WTC11 (cell line): ENCODE data around the gene CDK17. TPM values are rescaled to one million over a fixed set of nuclear protein-coding genes. Genes with fewer than 3 reads are reported as not detected.
"Not testable (repeated sequence)": the region's sequence is repeated elsewhere in the genome, so short reads cannot be mapped to it uniquely, and the experiment has no call there.

Source experiments
- ATAC-seq: fragments of 200-7000 bp; cut with Tn5 transposase; 2 replicates; pipeline ENCODE4 v1.10.0; 2021; ENCODE audit warnings: mild to moderate bottlenecking, moderate library complexity
- CTCF ChIA-PET: fragments of 300-600 bp; sonication (Branson Sonifier 250); formaldehyde crosslinking; loops from one replicate; lab custom pipeline; 2021; ENCODE audit warnings: antibody characterized with exemption; lab: Charles Lee
- POLR2A ChIA-PET: fragments of 350-600 bp; sonication (Branson Sonifier 250); formaldehyde crosslinking; loops from one replicate; lab custom pipeline; 2021; ENCODE audit warnings: antibody characterized with exemption; lab: Charles Lee
- DNase-seq: peaks from one replicate; pipeline ENCODE4 v3.0.0; 2021; ENCODE audit warnings: low spot score
- H3K27ac Mint-ChIP-seq: 2 replicates; pipeline ENCODE4 v1.8.0; 2021; ENCODE audit warnings: mixed read lengths
- H3K27me3 Mint-ChIP-seq: 2 replicates; pipeline ENCODE4 v1.8.0; 2021; ENCODE audit warnings: low read depth, mild to moderate bottlenecking, moderate library complexity, mixed read lengths
- H3K36me3 Mint-ChIP-seq: 2 replicates; pipeline ENCODE4 v1.8.0; 2021; ENCODE audit warnings: mixed read lengths
- H3K4me1 Mint-ChIP-seq: 2 replicates; pipeline ENCODE4 v1.8.0; 2022; ENCODE audit warnings: mixed read lengths
- H3K4me3 Mint-ChIP-seq: 2 replicates; pipeline ENCODE4 v1.8.0; 2021; ENCODE audit warnings: mild to moderate bottlenecking, moderate library complexity, mixed read lengths
- H3K9me3 Mint-ChIP-seq: 2 replicates; pipeline ENCODE4 v1.8.0; 2021; ENCODE audit warnings: mixed read lengths
- ELF4 ChIP-seq: sonication (generic); formaldehyde crosslinking; IDR thresholded peaks from 2 replicates; pipeline ENCODE4 v1.8.1; 2022; ENCODE audit warnings: low read depth, mild to moderate bottlenecking, moderate library complexity, missing genetic modification reagents
- ETV6 ChIP-seq: sonication (generic); formaldehyde crosslinking; IDR thresholded peaks from 2 replicates; pipeline ENCODE4 v1.8.1; 2022; ENCODE audit warnings: mild to moderate bottlenecking, missing genetic modification reagents
- FOXK1 ChIP-seq: sonication (generic); formaldehyde crosslinking; IDR thresholded peaks from 2 replicates; pipeline ENCODE4 v1.8.0; 2022; ENCODE audit warnings: mild to moderate bottlenecking, moderate library complexity, missing genetic modification reagents
- HMGXB4 ChIP-seq: sonication (generic); formaldehyde crosslinking; IDR thresholded peaks from 2 replicates; pipeline ENCODE4 v1.8.1; 2023; ENCODE audit warnings: mild to moderate bottlenecking, moderate library complexity, missing genetic modification reagents
- NFE2L1 ChIP-seq: sonication (generic); formaldehyde crosslinking; IDR thresholded peaks from 2 replicates; pipeline ENCODE4 v1.8.1; 2023; ENCODE audit warnings: missing genetic modification reagents
- NR2C2 ChIP-seq: sonication (generic); formaldehyde crosslinking; IDR thresholded peaks from 2 replicates; pipeline ENCODE4 v1.8.0; 2022; ENCODE audit warnings: mild to moderate bottlenecking, missing genetic modification reagents
- PRDM15 ChIP-seq: sonication (generic); formaldehyde crosslinking; IDR thresholded peaks from 2 replicates; pipeline ENCODE4 v1.8.0; 2022; ENCODE audit warnings: missing genetic modification reagents
- RELA ChIP-seq: sonication (generic); formaldehyde crosslinking; IDR thresholded peaks from 2 replicates; pipeline ENCODE4 v1.8.1; 2022; ENCODE audit warnings: missing genetic modification reagents, mild to moderate bottlenecking, borderline replicate concordance
- ZBTB43 ChIP-seq: sonication (generic); formaldehyde crosslinking; IDR thresholded peaks from 2 replicates; pipeline ENCODE4 v1.8.1; 2023; ENCODE audit warnings: mild to moderate bottlenecking, missing genetic modification reagents
- ZNF121 ChIP-seq: sonication (generic); formaldehyde crosslinking; IDR thresholded peaks from 2 replicates; pipeline ENCODE4 v1.8.0; 2023; ENCODE audit warnings: missing genetic modification reagents
- ZNF138 ChIP-seq: sonication (generic); formaldehyde crosslinking; conservative IDR thresholded peaks from 2 replicates; pipeline ENCODE4 v1.8.1; 2022; ENCODE audit warnings: mild to moderate bottlenecking, moderate library complexity, missing genetic modification reagents
- total RNA-seq: library from RNA; stranded (reverse); gene quantifications from 3 replicates; pipeline ENCODE4 v1.2.3, GENCODE V29; 2021
- TF ChIP-seq, protein P1 (sequence below): sonication (generic); formaldehyde crosslinking; IDR thresholded peaks from 2 replicates; pipeline ENCODE4 v1.8.0; 2022; ENCODE audit warnings: mild to moderate bottlenecking, missing genetic modification reagents

The CDK17 gene
- total RNA-seq, 1 experiment from 2014 or later: 20.0 TPM

DNA sequence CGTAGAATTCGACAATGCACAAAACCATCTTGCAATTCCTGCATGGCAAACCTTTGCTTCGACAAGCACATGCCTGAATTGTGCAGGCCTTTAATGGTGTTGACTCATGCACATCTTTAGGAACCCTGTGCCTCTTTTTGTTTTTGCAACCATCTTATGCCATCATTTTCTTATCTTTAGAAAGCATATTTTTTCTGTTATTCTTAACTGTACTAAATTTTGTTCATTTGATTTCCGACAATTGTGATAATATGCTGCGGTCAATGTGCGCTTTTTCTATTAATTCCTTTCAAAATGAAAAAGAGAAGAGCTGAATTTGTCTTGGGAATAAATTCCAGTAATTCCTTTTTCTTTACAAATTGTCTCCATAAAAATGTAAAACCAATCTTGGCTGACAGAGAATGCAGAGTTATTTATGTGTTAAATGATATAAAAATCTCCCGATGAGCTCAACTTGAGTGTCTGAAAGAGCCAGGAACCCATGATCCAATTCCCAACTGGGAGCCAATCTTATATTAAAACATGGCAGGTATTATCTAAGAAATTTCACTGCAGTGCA, 20.1 kb upstream of the CDK17 start (continued):
- no peak for TF ChIP-seq PRDM15 (CRISPR knock-in tag)
- TF ChIP-seq ELF4 (CRISPR knock-in tag): no peak
- no peak for TF ChIP-seq NFE2L1
- no peak for TF ChIP-seq HMGXB4 (CRISPR knock-in tag)
- TF ChIP-seq, all 79 proteins: peak for 0

DNA sequence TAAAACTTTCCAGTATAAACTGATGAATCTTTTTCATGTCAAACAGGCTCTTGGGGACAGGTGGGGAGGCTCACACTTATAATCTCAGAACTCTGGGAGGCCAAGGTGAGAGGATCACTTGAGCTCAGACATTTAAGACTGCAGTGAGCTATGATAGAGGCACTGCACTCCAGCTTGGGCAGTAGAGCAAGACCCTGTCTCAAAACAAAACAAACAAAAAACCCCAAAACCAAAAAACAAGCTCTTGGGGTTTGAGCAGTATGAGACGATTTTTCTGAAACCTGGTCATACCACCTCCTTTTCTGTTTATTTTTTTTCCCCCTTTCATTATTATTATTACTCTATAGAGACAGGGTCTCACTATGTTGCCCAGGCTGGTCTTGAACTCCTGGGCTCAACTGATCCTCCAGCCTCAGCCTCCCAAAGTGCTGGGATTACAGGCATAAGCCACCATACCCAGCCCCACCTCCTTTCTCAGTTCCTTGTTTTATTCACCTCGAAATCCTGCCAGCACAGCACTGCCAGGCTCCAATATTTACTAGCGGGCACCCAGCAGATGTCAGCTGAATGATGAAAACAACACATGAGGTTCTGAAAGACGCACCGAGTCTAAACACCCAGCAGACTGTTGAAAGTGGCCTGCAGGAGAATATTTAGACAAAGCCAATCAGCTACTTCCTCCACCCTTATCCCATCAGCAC, 19.5 kb upstream of the CDK17 start:
- CTCF ChIA-PET: no interaction called here
- ATAC-seq: no peak
- H3K27me3 Mint-ChIP-seq: no peaks in the 10 kb centered on the region
- H3K36me3 Mint-ChIP-seq: no peaks in the 10 kb centered on the region
- TF ChIP-seq ETV6 (CRISPR knock-in tag) (no peak), FOXK1 (CRISPR knock-in tag) (no peak), ZNF121 (no peak), ZNF138 (CRISPR knock-in tag) (no peak), RELA (CRISPR knock-in tag) (no peak), PRDM15 (CRISPR knock-in tag) (no peak), ZBTB43 (CRISPR knock-in tag) (no peak), NR2C2 (no peak)
- TF ChIP-seq, protein P1, sequence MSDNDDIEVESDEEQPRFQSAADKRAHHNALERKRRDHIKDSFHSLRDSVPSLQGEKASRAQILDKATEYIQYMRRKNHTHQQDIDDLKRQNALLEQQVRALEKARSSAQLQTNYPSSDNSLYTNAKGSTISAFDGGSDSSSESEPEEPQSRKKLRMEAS (CRISPR knock-in tag): no peak
- TF ChIP-seq, all 79 proteins: peak for 0
- POLR2A ChIA-PET: interaction anchor here (0.6 kb wide), 1 partner anchor 266 kb away, joined by 4 read pairs; no protein-coding TSS in a partner anchor
- no peak overlapping the region for H3K27ac Mint-ChIP-seq
- H3K4me3 Mint-ChIP-seq: no peak overlapping the region
- no peak for DNase-seq
- H3K4me1 Mint-ChIP-seq: no peaks in the 10 kb centered on the region
- H3K9me3 Mint-ChIP-seq: no peaks in the 10 kb centered on the region

GRCh38 chr12:96417688-96418087, 17.4 kb upstream of the CDK17 start:
- H3K27me3 Mint-ChIP-seq, H3K4me1 Mint-ChIP-seq, H3K4me3 Mint-ChIP-seq, H3K9me3 Mint-ChIP-seq, POLR2A ChIA-PET, DNase-seq, ATAC-seq, H3K27ac Mint-ChIP-seq, H3K36me3 Mint-ChIP-seq: not testable (repeated sequence)
- CTCF ChIA-PET: interaction anchor here (1.7 kb wide), 1 partner anchor 202 kb away, joined by 4 read pairs; no protein-coding TSS in a partner anchor
